Activated T-cell treated with anti-CD3 and anti-CD28 coated beads, Interleukin-2, amount 50 U/mL, for 1 hour (primary cell): ENCODE results near the gene NELL1.
"Not testable (repeated sequence)": the region's sequence is repeated elsewhere in the genome, so short reads cannot be mapped to it uniquely, and the experiment has no call there.

ENCODE experiments used
- DNase-seq: peaks from one replicate; pipeline ENCODE4 v3.0.0-alpha.2; 2020

Gene NELL1

GRCh38 chr11:20771681-20772080 lies 102.3 kb downstream of the NELL1 start:
- no peak for DNase-seq

GRCh38 chr11:20775331-20775730 lies 105.9 kb downstream of the NELL1 start:
- DNase-seq: no peak

- no peak for DNase-seq
These were observed 113.4 kb downstream of the NELL1 start for GRCh38 chr11:20782775-20783174.

GRCh38 chr11:20783220-20783619 lies 113.8 kb downstream of the NELL1 start:
- no peak for DNase-seq

- DNase-seq: no peak
These were observed 121.2 kb downstream of the NELL1 start for GRCh38 chr11:20790622-20791021.

GRCh38 chr11:20795005-20795404 lies 125.6 kb downstream of the NELL1 start:
- no peak for DNase-seq

GRCh38 chr11:20808328-20808727 lies 138.9 kb downstream of the NELL1 start:
- DNase-seq: no peak

- no peak for DNase-seq
These were observed 151.7 kb downstream of the NELL1 start for GRCh38 chr11:20821046-20821445.

- no peak for DNase-seq
These were observed 152.1 kb downstream of the NELL1 start for GRCh38 chr11:20821470-20821869.

- DNase-seq: no peak
These were observed 155.4 kb downstream of the NELL1 start for GRCh38 chr11:20824773-20825172.

- no peak for DNase-seq
These were observed 166.2 kb downstream of the NELL1 start for GRCh38 chr11:20835561-20835960.

- DNase-seq: no peak
These were observed 169.8 kb downstream of the NELL1 start for GRCh38 chr11:20839231-20839630.

- DNase-seq: no peak
These were observed 171.0 kb downstream of the NELL1 start for GRCh38 chr11:20840341-20840740.

GRCh38 chr11:20844216-20844615 lies 174.8 kb downstream of the NELL1 start:
- DNase-seq: no peak

- no peak for DNase-seq
These were observed 175.2 kb downstream of the NELL1 start for GRCh38 chr11:20844630-20845029.

GRCh38 chr11:20854215-20854955 lies 185.0 kb downstream of the NELL1 start:
- DNase-seq: no peak

- no peak for DNase-seq
These were observed 191.9 kb downstream of the NELL1 start for GRCh38 chr11:20861322-20861721.

- not testable (repeated sequence) for DNase-seq
These were observed 192.9 kb downstream of the NELL1 start for GRCh38 chr11:20862263-20862662.

GRCh38 chr11:20864628-20865027 lies 195.2 kb downstream of the NELL1 start:
- DNase-seq: no peak

GRCh38 chr11:20865161-20865560 lies 195.8 kb downstream of the NELL1 start:
- no peak for DNase-seq

- DNase-seq: no peak
These were observed 199.7 kb downstream of the NELL1 start for GRCh38 chr11:20869123-20869522.

- no peak for DNase-seq
These were observed 203.7 kb downstream of the NELL1 start for GRCh38 chr11:20873054-20873453.

- DNase-seq: no peak
These were observed 205.0 kb downstream of the NELL1 start for GRCh38 chr11:20874358-20874757.

- DNase-seq: no peak
These were observed 206.5 kb downstream of the NELL1 start for GRCh38 chr11:20875889-20876288.

GRCh38 chr11:20876738-20877137 lies 207.4 kb downstream of the NELL1 start:
- no peak for DNase-seq
